Measurements from ENCODE around the gene PIEZO2.

- TF ChIP-seq, protein P1, sequence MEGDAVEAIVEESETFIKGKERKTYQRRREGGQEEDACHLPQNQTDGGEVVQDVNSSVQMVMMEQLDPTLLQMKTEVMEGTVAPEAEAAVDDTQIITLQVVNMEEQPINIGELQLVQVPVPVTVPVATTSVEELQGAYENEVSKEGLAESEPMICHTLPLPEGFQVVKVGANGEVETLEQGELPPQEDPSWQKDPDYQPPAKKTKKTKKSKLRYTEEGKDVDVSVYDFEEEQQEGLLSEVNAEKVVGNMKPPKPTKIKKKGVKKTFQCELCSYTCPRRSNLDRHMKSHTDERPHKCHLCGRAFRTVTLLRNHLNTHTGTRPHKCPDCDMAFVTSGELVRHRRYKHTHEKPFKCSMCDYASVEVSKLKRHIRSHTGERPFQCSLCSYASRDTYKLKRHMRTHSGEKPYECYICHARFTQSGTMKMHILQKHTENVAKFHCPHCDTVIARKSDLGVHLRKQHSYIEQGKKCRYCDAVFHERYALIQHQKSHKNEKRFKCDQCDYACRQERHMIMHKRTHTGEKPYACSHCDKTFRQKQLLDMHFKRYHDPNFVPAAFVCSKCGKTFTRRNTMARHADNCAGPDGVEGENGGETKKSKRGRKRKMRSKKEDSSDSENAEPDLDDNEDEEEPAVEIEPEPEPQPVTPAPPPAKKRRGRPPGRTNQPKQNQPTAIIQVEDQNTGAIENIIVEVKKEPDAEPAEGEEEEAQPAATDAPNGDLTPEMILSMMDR (conservative IDR thresholded peaks at IDR 0.05): no peak
- TF ChIP-seq ZFX (IDR thresholded peaks at IDR 0.05): no peak
These were observed 378.2 kb downstream of the PIEZO2 start for GRCh38 chr18:10771053-10771709.

Data from C4-2B (cell line).